ENCODE measurements around the gene ACLY. TPM values are rescaled to one million over a fixed set of nuclear protein-coding genes. Genes with fewer than 3 reads are reported as not detected.

Gene ACLY
- total and polyA plus RNA-seq, 10 of the 15 experiments (the other 5 are each of a cell fraction or from before 2014, with no cell fraction given): 32.6 to 224 (median 114) TPM

DNA sequence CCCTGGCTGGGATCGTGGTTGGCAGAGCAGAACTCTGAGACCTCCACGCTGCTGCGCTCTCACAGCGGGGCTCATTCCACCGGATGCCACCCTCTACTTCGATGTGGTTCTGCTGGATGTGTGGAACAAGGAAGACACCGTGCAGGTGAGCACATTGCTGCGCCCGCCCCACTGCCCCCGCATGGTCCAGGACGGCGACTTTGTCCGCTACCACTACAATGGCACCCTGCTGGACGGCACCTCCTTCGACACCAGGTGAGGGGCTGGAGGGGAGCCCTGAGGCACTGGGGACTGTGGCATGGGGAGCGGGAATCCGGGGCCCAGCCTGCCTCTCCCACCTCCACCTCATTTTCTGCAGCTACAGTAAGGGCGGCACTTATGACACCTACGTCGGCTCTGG, 100.7 kb downstream of the ACLY start (continued):
- TF ChIP-seq SRF (IDR thresholded peaks at IDR 0.05; ENCODE audit: low read depth in 2 of 2, low read length in 2 of 2) (no peak), MEF2B (IDR thresholded peaks at IDR 0.05; ENCODE audit: partially characterized antibody, poor library complexity, severe bottlenecking) (no peak), TCF7 (IDR thresholded peaks at IDR 0.05; ENCODE audit: borderline replicate concordance) (no peak), STAT3 (IDR thresholded peaks at IDR 0.05; ENCODE audit: low read depth, low read length) (no peak), SIX5 (IDR thresholded peaks at IDR 0.05; ENCODE audit: low read depth, low read length, severe bottlenecking) (no peak), ESRRA (IDR thresholded peaks at IDR 0.05; ENCODE audit: low read length) (no peak), GABPA (IDR thresholded peaks at IDR 0.05; ENCODE audit: low read depth) (no peak), MTA2 (IDR thresholded peaks at IDR 0.05; ENCODE audit: low read depth) (no peak)
- TF ChIP-seq, protein P1, sequence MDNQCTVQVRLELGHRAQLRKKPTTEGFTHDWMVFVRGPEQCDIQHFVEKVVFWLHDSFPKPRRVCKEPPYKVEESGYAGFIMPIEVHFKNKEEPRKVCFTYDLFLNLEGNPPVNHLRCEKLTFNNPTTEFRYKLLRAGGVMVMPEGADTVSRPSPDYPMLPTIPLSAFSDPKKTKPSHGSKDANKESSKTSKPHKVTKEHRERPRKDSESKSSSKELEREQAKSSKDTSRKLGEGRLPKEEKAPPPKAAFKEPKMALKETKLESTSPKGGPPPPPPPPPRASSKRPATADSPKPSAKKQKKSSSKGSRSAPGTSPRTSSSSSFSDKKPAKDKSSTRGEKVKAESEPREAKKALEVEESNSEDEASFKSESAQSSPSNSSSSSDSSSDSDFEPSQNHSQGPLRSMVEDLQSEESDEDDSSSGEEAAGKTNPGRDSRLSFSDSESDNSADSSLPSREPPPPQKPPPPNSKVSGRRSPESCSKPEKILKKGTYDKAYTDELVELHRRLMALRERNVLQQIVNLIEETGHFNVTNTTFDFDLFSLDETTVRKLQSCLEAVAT (IDR thresholded peaks at IDR 0.05): no peak

Small RNA genes lying within 50 kb of the gene (small RNA-seq; reads per million reads assigned to genes)
- gene AC125257.2: not detected

Other genes with a start within 250 kb of the ACLY start
Only the 7 nearest of the 19 such genes appear.
- gene NT5C3B, start 82.7 kb downstream of the ACLY start, total RNA-seq (2014; rRNA removed): 41.2 and 51.3 TPM in 2 replicates
- 38.6 and 38.8 TPM in 2 replicates for gene NT5C3B, start 82.7 kb downstream of the ACLY start, total RNA-seq (2014; rRNA removed; fragmentation: Illumina TruSeq; extraction: Trizol)
- 38.7 and 41.2 TPM in 2 replicates for gene NT5C3B, start 82.7 kb downstream of the ACLY start, total RNA-seq (2021)
- 64.6 and 74.1 TPM in 2 replicates for gene NT5C3B, start 82.7 kb downstream of the ACLY start, polyA plus RNA-seq (2011; rRNA removed)
- 48.0 and 54.4 TPM in 2 replicates for gene NT5C3B, start 82.7 kb downstream of the ACLY start, polyA plus RNA-seq (2014; fragmentation: Illumina TruSeq; extraction: Trizol)
- 1 to 10 TPM in 1 of 2 experiments, under 1 TPM in 1; 0.52 to 6.6 TPM for gene NT5C3B, start 82.7 kb downstream of the ACLY start, polyA plus RNA-seq (2014; fragmentation: Nextera tagmentation; extraction: Ambion mirVana)
- 49.0 and 53.9 TPM in 2 replicates for gene NT5C3B, start 82.7 kb downstream of the ACLY start, polyA plus RNA-seq (2014; rRNA removed)
- 10 to 100 TPM; 38.1 to 40.7 TPM for gene NT5C3B, start 82.7 kb downstream of the ACLY start, polyA plus RNA-seq (2016; fragmentation: Nextera tagmentation; extraction: Ambion mirVana)
- gene KLHL10, start 81.1 kb downstream of the ACLY start, total RNA-seq (2014; rRNA removed): 0.11 and 0.62 TPM in 2 replicates
- 0.13 and 0.18 TPM in 2 replicates for gene KLHL10, start 81.1 kb downstream of the ACLY start, total RNA-seq (2014; rRNA removed; fragmentation: Illumina TruSeq; extraction: Trizol)
- gene KLHL10, start 81.1 kb downstream of the ACLY start, total RNA-seq (2021): not detected in 2 replicates
- gene KLHL10, start 81.1 kb downstream of the ACLY start, polyA plus RNA-seq (2011; rRNA removed): 0.22 and 0.37 TPM in 2 replicates
- 0.19 and 0.49 TPM in 2 replicates for gene KLHL10, start 81.1 kb downstream of the ACLY start, polyA plus RNA-seq (2014; fragmentation: Illumina TruSeq; extraction: Trizol)
- gene KLHL10, start 81.1 kb downstream of the ACLY start, polyA plus RNA-seq (2014; fragmentation: Nextera tagmentation; extraction: Ambion mirVana): not detected
- 0.19 and 0.24 TPM in 2 replicates for gene KLHL10, start 81.1 kb downstream of the ACLY start, polyA plus RNA-seq (2014; rRNA removed)
- under 1 TPM in 1 of 2 experiments, not detected in 1; 0.35 TPM for gene KLHL10, start 81.1 kb downstream of the ACLY start, polyA plus RNA-seq (2016; fragmentation: Nextera tagmentation; extraction: Ambion mirVana)
- 15.5 and 17.2 TPM in 2 replicates for gene KLHL11, start 53.5 kb downstream of the ACLY start, total RNA-seq (2014; rRNA removed)
- 13.4 and 13.9 TPM in 2 replicates for gene KLHL11, start 53.5 kb downstream of the ACLY start, total RNA-seq (2014; rRNA removed; fragmentation: Illumina TruSeq; extraction: Trizol)
- 11.5 and 13.9 TPM in 2 replicates for gene KLHL11, start 53.5 kb downstream of the ACLY start, total RNA-seq (2021)
- 8.6 and 9.2 TPM in 2 replicates for gene KLHL11, start 53.5 kb downstream of the ACLY start, polyA plus RNA-seq (2011; rRNA removed)
- gene KLHL11, start 53.5 kb downstream of the ACLY start, polyA plus RNA-seq (2014; fragmentation: Illumina TruSeq; extraction: Trizol): 3.1 and 4.5 TPM in 2 replicates
- under 1 TPM; 0.07 to 0.10 TPM for gene KLHL11, start 53.5 kb downstream of the ACLY start, polyA plus RNA-seq (2014; fragmentation: Nextera tagmentation; extraction: Ambion mirVana)
- gene KLHL11, start 53.5 kb downstream of the ACLY start, polyA plus RNA-seq (2014; rRNA removed): 5.4 and 6.0 TPM in 2 replicates
- gene KLHL11, start 53.5 kb downstream of the ACLY start, polyA plus RNA-seq (2016; fragmentation: Nextera tagmentation; extraction: Ambion mirVana): 10 to 100 TPM; 11.5 to 12.1 TPM
- gene ODAD4, start 11.7 kb upstream of the ACLY start, total RNA-seq (2014; rRNA removed): 0.11 and 0.16 TPM in 2 replicates
- gene ODAD4, start 11.7 kb upstream of the ACLY start, total RNA-seq (2014; rRNA removed; fragmentation: Illumina TruSeq; extraction: Trizol): 0.22 and 0.55 TPM in 2 replicates
- gene ODAD4, start 11.7 kb upstream of the ACLY start, total RNA-seq (2021): 0.46 TPM in 1 of 2 replicates, not detected in the other
- gene ODAD4, start 11.7 kb upstream of the ACLY start, polyA plus RNA-seq (2011; rRNA removed): 0.27 and 0.53 TPM in 2 replicates
- gene ODAD4, start 11.7 kb upstream of the ACLY start, polyA plus RNA-seq (2014; fragmentation: Illumina TruSeq; extraction: Trizol): 0.17 and 0.60 TPM in 2 replicates
- gene ODAD4, start 11.7 kb upstream of the ACLY start, polyA plus RNA-seq (2014; fragmentation: Nextera tagmentation; extraction: Ambion mirVana): under 1 TPM; 0.10 to 0.44 TPM
- gene ODAD4, start 11.7 kb upstream of the ACLY start, polyA plus RNA-seq (2014; rRNA removed): 0.17 and 0.27 TPM in 2 replicates
- under 1 TPM; 0.68 to 0.73 TPM for gene ODAD4, start 11.7 kb upstream of the ACLY start, polyA plus RNA-seq (2016; fragmentation: Nextera tagmentation; extraction: Ambion mirVana)
- gene CNP, start 47.8 kb upstream of the ACLY start, total RNA-seq (2014; rRNA removed): 35.6 and 39.5 TPM in 2 replicates
- gene CNP, start 47.8 kb upstream of the ACLY start, total RNA-seq (2014; rRNA removed; fragmentation: Illumina TruSeq; extraction: Trizol): 22.5 and 22.9 TPM in 2 replicates
- gene CNP, start 47.8 kb upstream of the ACLY start, total RNA-seq (2021): 50.9 and 52.2 TPM in 2 replicates
- gene CNP, start 47.8 kb upstream of the ACLY start, polyA plus RNA-seq (2011; rRNA removed): 14.4 and 24.6 TPM in 2 replicates
- gene CNP, start 47.8 kb upstream of the ACLY start, polyA plus RNA-seq (2014; fragmentation: Illumina TruSeq; extraction: Trizol): 16.9 and 26.3 TPM in 2 replicates
- 1 to 10 TPM; 1.8 to 4.4 TPM for gene CNP, start 47.8 kb upstream of the ACLY start, polyA plus RNA-seq (2014; fragmentation: Nextera tagmentation; extraction: Ambion mirVana)
- 36.5 and 40.4 TPM in 2 replicates for gene CNP, start 47.8 kb upstream of the ACLY start, polyA plus RNA-seq (2014; rRNA removed)
- 10 to 100 TPM; 59.8 to 60.7 TPM for gene CNP, start 47.8 kb upstream of the ACLY start, polyA plus RNA-seq (2016; fragmentation: Nextera tagmentation; extraction: Ambion mirVana)
- 70.2 and 70.4 TPM in 2 replicates for gene DNAJC7, start 98.5 kb upstream of the ACLY start, total RNA-seq (2014; rRNA removed)
- 156 and 173 TPM in 2 replicates for gene DNAJC7, start 98.5 kb upstream of the ACLY start, total RNA-seq (2014; rRNA removed; fragmentation: Illumina TruSeq; extraction: Trizol)
- gene DNAJC7, start 98.5 kb upstream of the ACLY start, total RNA-seq (2021): 104 and 113 TPM in 2 replicates
- gene DNAJC7, start 98.5 kb upstream of the ACLY start, polyA plus RNA-seq (2011; rRNA removed): 60.1 and 72.4 TPM in 2 replicates
- 164 and 196 TPM in 2 replicates for gene DNAJC7, start 98.5 kb upstream of the ACLY start, polyA plus RNA-seq (2014; fragmentation: Illumina TruSeq; extraction: Trizol)
- 10 to 100 TPM; 61.2 to 70.3 TPM for gene DNAJC7, start 98.5 kb upstream of the ACLY start, polyA plus RNA-seq (2014; fragmentation: Nextera tagmentation; extraction: Ambion mirVana)
- 89.6 and 91.8 TPM in 2 replicates for gene DNAJC7, start 98.5 kb upstream of the ACLY start, polyA plus RNA-seq (2014; rRNA removed)
- gene DNAJC7, start 98.5 kb upstream of the ACLY start, polyA plus RNA-seq (2016; fragmentation: Nextera tagmentation; extraction: Ambion mirVana): 100 to 1,000 TPM in 1 of 2 experiments, 10 to 100 TPM in 1; 97.9 to 103 TPM
- 36.8 and 39.3 TPM in 2 replicates for gene NKIRAS2, start 101.1 kb upstream of the ACLY start, total RNA-seq (2014; rRNA removed)
- gene NKIRAS2, start 101.1 kb upstream of the ACLY start, total RNA-seq (2014; rRNA removed; fragmentation: Illumina TruSeq; extraction: Trizol): 16.3 and 16.9 TPM in 2 replicates
- 22.9 and 25.8 TPM in 2 replicates for gene NKIRAS2, start 101.1 kb upstream of the ACLY start, total RNA-seq (2021)
- 11.9 and 20.3 TPM in 2 replicates for gene NKIRAS2, start 101.1 kb upstream of the ACLY start, polyA plus RNA-seq (2011; rRNA removed)
- 24.4 and 33.6 TPM in 2 replicates for gene NKIRAS2, start 101.1 kb upstream of the ACLY start, polyA plus RNA-seq (2014; fragmentation: Illumina TruSeq; extraction: Trizol)
- 1 to 10 TPM; 6.4 to 6.9 TPM for gene NKIRAS2, start 101.1 kb upstream of the ACLY start, polyA plus RNA-seq (2014; fragmentation: Nextera tagmentation; extraction: Ambion mirVana)
- 39.4 and 49.7 TPM in 2 replicates for gene NKIRAS2, start 101.1 kb upstream of the ACLY start, polyA plus RNA-seq (2014; rRNA removed)
- gene NKIRAS2, start 101.1 kb upstream of the ACLY start, polyA plus RNA-seq (2016; fragmentation: Nextera tagmentation; extraction: Ambion mirVana): 10 to 100 TPM; 28.6 to 32.2 TPM

All from GM12878 (cell line).